Measurements from ENCODE around the gene RBM8A.
A peak's percentile ranks its signal among the peaks of the same experiment; 100 is the strongest.

RBM8A gene

GRCh38 chr1:145917595-145917994 lies 9.7 kb downstream of the RBM8A start (continued):
- TF ChIP-seq MYNN (tag by site-specific recombination; IDR thresholded peaks at IDR 0.05; ENCODE audit: borderline replicate concordance) (no peak), SCRT1 (tag by site-specific recombination; IDR thresholded peaks at IDR 0.05; ENCODE audit: borderline replicate concordance) (no peak), KLF8 (tag by site-specific recombination; IDR thresholded peaks at IDR 0.05) (no peak), ZNF302 (tag by site-specific recombination; IDR thresholded peaks at IDR 0.05; ENCODE audit: low read depth) (no peak), ZNF24 (tag by site-specific recombination; IDR thresholded peaks at IDR 0.05) (no peak)

DNA sequence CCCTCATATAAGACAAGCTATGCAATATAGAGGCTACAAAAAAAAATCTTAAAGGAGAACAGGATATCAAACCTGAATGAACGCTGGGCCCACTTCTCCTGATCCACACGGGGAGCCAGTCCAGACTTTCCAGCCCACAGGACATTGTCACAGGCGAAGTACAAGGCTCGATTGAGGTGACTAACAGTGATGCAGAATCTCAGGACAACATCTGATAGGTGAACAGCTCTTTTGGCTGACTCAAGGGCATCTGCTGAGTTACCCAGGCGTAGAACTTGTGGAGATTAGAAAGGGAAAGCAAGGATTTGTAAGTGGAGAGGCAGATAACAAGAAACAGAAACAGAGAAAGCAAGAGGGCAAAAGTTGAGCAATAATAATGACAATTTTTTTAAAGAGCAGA lies 10.5 kb downstream of the RBM8A start:
- CTCF ChIA-PET = interaction anchor here (0.5 to 2.5 kb wide), 4 partner anchors 14 to 71 kb away, joined by 3 to 12 read pairs (median 6); no protein-coding TSS in a partner anchor
- peaks cover 3% of the 10 kb centered on the region; the same call in 1 of the 2 replicates for H3K4me1 ChIP-seq (ENCODE audit: control insufficient read depth, insufficient read depth, low read length)
- no peak overlapping the region for H3K27ac ChIP-seq (ENCODE audit: extremely low read depth, low read depth, low read length)
- POLR2A ChIA-PET = interaction anchor here (1.5 kb wide), 1 partner anchor 10 kb away, joined by 6 read pairs; the partner anchor contains the start of gene RBM8A
- TF ChIP-seq ZNF174 (tag by site-specific recombination; IDR thresholded peaks at IDR 0.05) (no peak), ZNF24 (tag by site-specific recombination; IDR thresholded peaks at IDR 0.05) (no peak), ZNF48 (tag by site-specific recombination; IDR thresholded peaks at IDR 0.05) (no peak), KLF7 (tag by site-specific recombination; IDR thresholded peaks at IDR 0.05; ENCODE audit: borderline replicate concordance) (no peak), ZFP69B (tag by site-specific recombination; IDR thresholded peaks at IDR 0.05) (peak; percentile 60; the same call in 1 of the 2 replicates), KLF16 (tag by site-specific recombination; IDR thresholded peaks at IDR 0.05) (no peak), ZNF23 (tag by site-specific recombination; IDR thresholded peaks at IDR 0.05; ENCODE audit: borderline replicate concordance) (no peak), ZNF555 (tag by site-specific recombination; conservative IDR thresholded peaks at IDR 0.05) (no peak), REST (tag by site-specific recombination; IDR thresholded peaks at IDR 0.05) (no peak), ZBTB17 (tag by site-specific recombination; IDR thresholded peaks at IDR 0.05) (peak; percentile 54), ZNF341 (tag by site-specific recombination; IDR thresholded peaks at IDR 0.05; ENCODE audit: low read depth) (no peak), ZNF155 (tag by site-specific recombination; IDR thresholded peaks at IDR 0.05) (no peak), PRDM1 (tag by site-specific recombination; IDR thresholded peaks at IDR 0.05) (peak; percentile 78), SP2 (tag by site-specific recombination; IDR thresholded peaks at IDR 0.05) (no peak), ZNF140 (tag by site-specific recombination; IDR thresholded peaks at IDR 0.05) (no peak)
- TF ChIP-seq, protein P1, sequence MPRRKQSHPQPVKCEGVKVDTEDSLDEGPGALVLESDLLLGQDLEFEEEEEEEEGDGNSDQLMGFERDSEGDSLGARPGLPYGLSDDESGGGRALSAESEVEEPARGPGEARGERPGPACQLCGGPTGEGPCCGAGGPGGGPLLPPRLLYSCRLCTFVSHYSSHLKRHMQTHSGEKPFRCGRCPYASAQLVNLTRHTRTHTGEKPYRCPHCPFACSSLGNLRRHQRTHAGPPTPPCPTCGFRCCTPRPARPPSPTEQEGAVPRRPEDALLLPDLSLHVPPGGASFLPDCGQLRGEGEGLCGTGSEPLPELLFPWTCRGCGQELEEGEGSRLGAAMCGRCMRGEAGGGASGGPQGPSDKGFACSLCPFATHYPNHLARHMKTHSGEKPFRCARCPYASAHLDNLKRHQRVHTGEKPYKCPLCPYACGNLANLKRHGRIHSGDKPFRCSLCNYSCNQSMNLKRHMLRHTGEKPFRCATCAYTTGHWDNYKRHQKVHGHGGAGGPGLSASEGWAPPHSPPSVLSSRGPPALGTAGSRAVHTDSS (tag by site-specific recombination; IDR thresholded peaks at IDR 0.05) = no peak
- TF ChIP-seq, protein P2, sequence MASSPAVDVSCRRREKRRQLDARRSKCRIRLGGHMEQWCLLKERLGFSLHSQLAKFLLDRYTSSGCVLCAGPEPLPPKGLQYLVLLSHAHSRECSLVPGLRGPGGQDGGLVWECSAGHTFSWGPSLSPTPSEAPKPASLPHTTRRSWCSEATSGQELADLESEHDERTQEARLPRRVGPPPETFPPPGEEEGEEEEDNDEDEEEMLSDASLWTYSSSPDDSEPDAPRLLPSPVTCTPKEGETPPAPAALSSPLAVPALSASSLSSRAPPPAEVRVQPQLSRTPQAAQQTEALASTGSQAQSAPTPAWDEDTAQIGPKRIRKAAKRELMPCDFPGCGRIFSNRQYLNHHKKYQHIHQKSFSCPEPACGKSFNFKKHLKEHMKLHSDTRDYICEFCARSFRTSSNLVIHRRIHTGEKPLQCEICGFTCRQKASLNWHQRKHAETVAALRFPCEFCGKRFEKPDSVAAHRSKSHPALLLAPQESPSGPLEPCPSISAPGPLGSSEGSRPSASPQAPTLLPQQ (tag by site-specific recombination; IDR thresholded peaks at IDR 0.05) = peak; percentile 81
- H3K36me3 ChIP-seq (ENCODE audit: control insufficient read depth in 2 of 2, insufficient read depth in 1 of 2, low read length in 2 of 2) = peaks cover 5 to 44% of the 10 kb centered on the region in 2 experiments; a peak in 2 of 3 replicates
- H3K4me3 ChIP-seq (ENCODE audit: low read depth, low read length) = no peak overlapping the region
- no peaks in the 10 kb centered on the region for H3K9me3 ChIP-seq (ENCODE audit: control insufficient read depth, insufficient read depth, low read depth, low read length)
